H9 (cell line): ENCODE measurements around the gene PAPOLA. TPM values are rescaled to one million over a fixed set of nuclear protein-coding genes. Genes with fewer than 3 reads are reported as not detected.
A peak's percentile ranks its signal among the peaks of the same experiment; 100 is the strongest.

Experiments
- DNase-seq: peaks from one replicate; pipeline ENCODE4 v3.0.0-alpha.2; 2017
- H2AFZ ChIP-seq: one replicate; pipeline ENCODE4 v1.6.1; 2013; ENCODE audit warnings: mild to moderate bottlenecking, low read length, control low read depth, moderate library complexity
- H2AK5ac ChIP-seq: 2 replicates; pipeline ENCODE4 v1.6.1; 2013; ENCODE audit warnings: low read length, control low read depth, mixed read lengths; ENCODE audit not compliant: insufficient read length
- H2BK120ac ChIP-seq: one replicate; pipeline ENCODE4 v1.6.1; 2013; ENCODE audit warnings: low read depth, mild to moderate bottlenecking, low read length, control low read depth, inconsistent platforms; ENCODE audit not compliant: poor library complexity, severe bottlenecking
- H2BK12ac ChIP-seq: 2 replicates; pipeline ENCODE4 v1.6.1; 2013; ENCODE audit warnings: low read length, control low read depth, mixed read lengths, low read depth; ENCODE audit not compliant: insufficient read length
- H2BK15ac ChIP-seq: 2 replicates; pipeline ENCODE4 v1.6.1; 2013; ENCODE audit warnings: low read depth, low read length, control low read depth
- H2BK20ac ChIP-seq: one replicate; pipeline ENCODE4 v1.6.1; 2013; ENCODE audit warnings: low read depth, mild to moderate bottlenecking, low read length, control low read depth, inconsistent platforms; ENCODE audit not compliant: poor library complexity, severe bottlenecking
- H2BK5ac ChIP-seq: 2 replicates; pipeline ENCODE4 v1.6.1; 2013; ENCODE audit warnings: low read length, control low read depth, mixed read lengths; ENCODE audit not compliant: insufficient read length
- H3K14ac ChIP-seq: 2 replicates; pipeline ENCODE4 v1.6.1; 2013; ENCODE audit warnings: low read length, control low read depth; ENCODE audit not compliant: insufficient read depth
- H3K18ac ChIP-seq: 2 replicates; pipeline ENCODE4 v1.6.1; 2013; ENCODE audit warnings: low read depth, mild to moderate bottlenecking, mixed read lengths, low read length, control low read depth; ENCODE audit not compliant: insufficient read length
- H3K23ac ChIP-seq: 2 replicates; pipeline ENCODE4 v1.6.1; 2013; ENCODE audit warnings: low read length, control low read depth, mixed read lengths, low read depth; ENCODE audit not compliant: insufficient read length
- H3K23me2 ChIP-seq: 2 replicates; pipeline ENCODE4 v1.6.1; 2013; ENCODE audit warnings: low read depth, mild to moderate bottlenecking, mixed read lengths, low read length, control low read depth; ENCODE audit not compliant: insufficient read length, poor library complexity, severe bottlenecking
- H3K27ac ChIP-seq: 2 replicates; pipeline ENCODE4 v1.5.1; 2013; ENCODE audit warnings: low read length, control low read depth, mixed read lengths, low read depth; ENCODE audit not compliant: insufficient read length
- H3K27me3 ChIP-seq: 2 replicates; pipeline ENCODE4 v1.6.1; 2013; ENCODE audit warnings: low read length, control low read depth, inconsistent platforms; ENCODE audit not compliant: insufficient read depth
- H3K4ac ChIP-seq: 2 replicates; pipeline ENCODE4 v1.6.1; 2013; ENCODE audit warnings: low read depth, mild to moderate bottlenecking, control low read depth, inconsistent platforms, low read length, moderate library complexity
- H3K4me1 ChIP-seq: 2 replicates; pipeline ENCODE4 v1.6.1; 2013; ENCODE audit warnings: low read length, control low read depth, inconsistent platforms; ENCODE audit not compliant: insufficient read depth
- H3K4me2 ChIP-seq: 2 replicates; pipeline ENCODE4 v1.6.1; 2013; ENCODE audit warnings: low read length, control low read depth, mixed read lengths; ENCODE audit not compliant: insufficient read length, insufficient read depth
- H3K56ac ChIP-seq: 2 replicates; pipeline ENCODE4 v1.6.1; 2013; ENCODE audit warnings: low read depth, mild to moderate bottlenecking, mixed read lengths, low read length, control low read depth; ENCODE audit not compliant: insufficient read length
- H3K79me1 ChIP-seq: 2 replicates; pipeline ENCODE4 v1.6.1; 2013; ENCODE audit warnings: low read depth, mild to moderate bottlenecking, moderate library complexity, low read length, control low read depth, inconsistent platforms; ENCODE audit not compliant: insufficient read depth, poor library complexity, severe bottlenecking
- H3K79me2 ChIP-seq: 2 replicates; pipeline ENCODE4 v1.6.1; 2013; ENCODE audit warnings: low read length, control low read depth, inconsistent platforms; ENCODE audit not compliant: insufficient read depth
- H3K9ac ChIP-seq: 2 replicates; pipeline ENCODE4 v1.6.1; 2013; ENCODE audit warnings: low read length, control low read depth, mixed read lengths; ENCODE audit not compliant: insufficient read length; ENCODE audit errors: extremely low read depth
- H3K9me3 ChIP-seq: one replicate; pipeline ENCODE4 v1.6.1; 2013; ENCODE audit warnings: low read depth, low read length, inconsistent platforms; ENCODE audit not compliant: control insufficient read depth
- H3T11ph ChIP-seq: one replicate; pipeline ENCODE4 v1.6.1; 2013; ENCODE audit warnings: mild to moderate bottlenecking, low read length, control low read depth, inconsistent platforms
- H4K20me1 ChIP-seq: one replicate; pipeline ENCODE4 v1.6.1; 2013; ENCODE audit not compliant: control insufficient read depth, insufficient read length, insufficient read depth
- H4K5ac ChIP-seq: 2 replicates; pipeline ENCODE4 v1.6.1; 2013; ENCODE audit warnings: low read depth, mild to moderate bottlenecking, mixed read lengths, low read length, control low read depth; ENCODE audit not compliant: insufficient read length
- H4K8ac ChIP-seq: replicated peaks from 2 replicates; pipeline ENCODE4 v1.6.1; 2013; ENCODE audit warnings: low read length, control low read depth, mixed read lengths, low read depth; ENCODE audit not compliant: insufficient read length
- H4K91ac ChIP-seq: 2 replicates; pipeline ENCODE4 v1.6.1; 2013; ENCODE audit warnings: low read depth, mild to moderate bottlenecking, moderate library complexity, mixed read lengths, low read length, control low read depth; ENCODE audit not compliant: insufficient read length
- H3K27ac Mint-ChIP-seq, 3 experiments: 2 replicates in 2 of 3; 3 replicates in 1 of 3; pipeline ENCODE4 v1.8.0; 2020 to 2021; ENCODE audit warnings: mixed read lengths in 3 of 3, mild to moderate bottlenecking in 1 of 3, moderate library complexity in 1 of 3
- H3K27me3 Mint-ChIP-seq: 2 replicates; pipeline ENCODE4 v1.8.0; 2021; ENCODE audit warnings: low read depth, mild to moderate bottlenecking, moderate library complexity, mixed read lengths
- H3K36me3 Mint-ChIP-seq, 3 experiments: 2 replicates in 2 of 3; 3 replicates in 1 of 3; pipeline ENCODE4 v1.8.0; 2020 to 2021; ENCODE audit warnings: low read depth in 3 of 3, mixed read lengths in 3 of 3; ENCODE audit not compliant: insufficient read depth in 1 of 3
- H3K4me1 Mint-ChIP-seq, 2 experiments: 2 replicates each; pipeline ENCODE4 v1.8.0; 2020; ENCODE audit warnings: mixed read lengths in 2 of 2
- H3K4me3 Mint-ChIP-seq, 2 experiments: 2 replicates in 1 of 2; 3 replicates in 1 of 2; pipeline ENCODE4 v1.8.0; 2020 to 2021; ENCODE audit warnings: mild to moderate bottlenecking in 2 of 2, mixed read lengths in 2 of 2, moderate library complexity in 1 of 2
- H3K9me3 Mint-ChIP-seq, 2 experiments: 2 replicates in 1 of 2; 3 replicates in 1 of 2; pipeline ENCODE4 v1.8.0; 2020; ENCODE audit warnings: mild to moderate bottlenecking in 2 of 2, mixed read lengths in 2 of 2, moderate library complexity in 1 of 2
- CTCF ChIP-seq: fragments of 200-600 bp; sonication (generic); conservative IDR thresholded peaks from 3 replicates; pipeline ENCODE4 v1.8.0; 2021; ENCODE audit warnings: antibody characterized with exemption, mild to moderate bottlenecking
- WGBS: extraction: QIAGEN DNeasy Blood & Tissue Kit; methylation state at CpG from one replicate; pipeline ENCODE4 v1.1.7; 2013; ENCODE audit warnings: missing lambda C conversion rate, low lambda C conversion rate, mixed read lengths; ENCODE audit not compliant: insufficient read length; ENCODE audit errors: extremely low coverage; 5-methylcytosine and 5-hydroxymethylcytosine counted together
- total RNA-seq: library from RNA; stranded (reverse); gene quantifications from 2 replicates; pipeline ENCODE4 v1.2.1, GENCODE V29; 2021

Gene PAPOLA
- total RNA-seq, 1 experiment from 2014 or later, result 188 TPM

- no peaks in the 10 kb centered on the region for H3K4me1 ChIP-seq
- no peak overlapping the region for H3K27ac ChIP-seq
- H4K91ac ChIP-seq, result no peak overlapping the region
- H3K18ac ChIP-seq, result no peak overlapping the region
- no peak overlapping the region for H4K8ac ChIP-seq
- H4K5ac ChIP-seq, result no peak overlapping the region
- no peak overlapping the region for H2AFZ ChIP-seq
- no peak overlapping the region for H3K14ac ChIP-seq
- H3K79me2 ChIP-seq, result no peaks in the 10 kb centered on the region
- Mint-ChIP-seq H3K27ac (peak overlapping the region in 1 of 3 experiments; percentile 39; a peak in 1 of 7 replicates), H3K4me1 (no peaks in the 10 kb centered on the region; a peak in 1 of 4 replicates), H3K27me3 (peaks cover 2% of the 10 kb centered on the region), H3K9me3 (no peaks in the 10 kb centered on the region), H3K36me3 (no peaks in the 10 kb centered on the region), H3K4me3 (no peak overlapping the region)
- no peak overlapping the region for H3K4ac ChIP-seq
- H3K79me1 ChIP-seq, result no peaks in the 10 kb centered on the region
- H3K9me3 ChIP-seq, result no peaks in the 10 kb centered on the region
- H2BK12ac ChIP-seq, result no peak overlapping the region
- DNase-seq, result no peak
- H3K27me3 ChIP-seq, result no peaks in the 10 kb centered on the region
- no peak overlapping the region for H2BK120ac ChIP-seq
- H4K20me1 ChIP-seq, result no peaks in the 10 kb centered on the region
- no peaks in the 10 kb centered on the region for H3K23me2 ChIP-seq
- TF ChIP-seq CTCF, result no peak
- H3K9ac ChIP-seq, result no peak overlapping the region
- no peak overlapping the region for H3T11ph ChIP-seq
- H3K4me2 ChIP-seq, result no peak overlapping the region
- no peak overlapping the region for H2BK15ac ChIP-seq
- no peak overlapping the region for H2BK5ac ChIP-seq
- H3K56ac ChIP-seq, result no peak overlapping the region
- no peak overlapping the region for H3K23ac ChIP-seq
- no peak overlapping the region for H2BK20ac ChIP-seq
- no peak overlapping the region for H2AK5ac ChIP-seq
- WGBS, result no CpG with 5 or more reads among the region's 3 CpGs
Observed at GRCh38 chr14:96494331-96494730, 7.9 kb upstream of the PAPOLA start.
